ENCODE data around the gene EEF1AKMT2.

- no peak for TF ChIP-seq CTCF (conservative IDR thresholded peaks at IDR 0.05)
- TF ChIP-seq EZH2 (IDR thresholded peaks at IDR 0.05; ENCODE audit: low read depth), result no peak
Measured at GRCh38 chr10:124708922-124709520, 82.7 kb downstream of the EEF1AKMT2 start.

Measured in PC-9 (cell line).